HepG2 (cell line): Measurements from ENCODE around the gene KLHL11. TPM values are rescaled to one million over a fixed set of nuclear protein-coding genes. Genes with fewer than 3 reads are reported as not detected.

Experiments
- ATF3 ChIP-seq: sonication (generic); formaldehyde crosslinking; IDR thresholded peaks from 2 replicates; pipeline ENCODE4 v1.4.0; 2020; ENCODE audit warnings: missing genetic modification reagents
- DPF2 ChIP-seq: sonication (generic); formaldehyde crosslinking; IDR thresholded peaks from 2 replicates; pipeline ENCODE4 v1.4.0; 2020; ENCODE audit warnings: mild to moderate bottlenecking, low read depth, missing genetic modification reagents, borderline replicate concordance
- DRAP1 ChIP-seq: IDR thresholded peaks from 2 replicates; pipeline ENCODE4 v1.6.1; 2016; ENCODE audit warnings: missing genetic modification reagents, missing compliant biosample characterization
- ETV5 ChIP-seq: IDR thresholded peaks from 2 replicates; pipeline ENCODE4 v1.6.1; 2018; ENCODE audit warnings: missing biosample characterization, missing genetic modification reagents, inconsistent platforms, borderline replicate concordance
- HIC2 ChIP-seq: sonication (generic); formaldehyde crosslinking; IDR thresholded peaks from 2 replicates; pipeline ENCODE4 v1.9.0; 2022; ENCODE audit warnings: low read depth, missing genetic modification reagents
- HNF1B ChIP-seq: sonication (generic); formaldehyde crosslinking; IDR thresholded peaks from 2 replicates; pipeline ENCODE4 v1.5.1; 2020; ENCODE audit warnings: mild to moderate bottlenecking, moderate library complexity, missing genetic modification reagents
- HNRNPH1 ChIP-seq: fragments of 200-400 bp; formaldehyde crosslinking; optimal IDR thresholded peaks from 2 replicates; pipeline ENCODE3; 2017; ENCODE audit warnings: mild to moderate bottlenecking, low read depth, low read length
- HOXA7 ChIP-seq: sonication (generic); formaldehyde crosslinking; IDR thresholded peaks from 2 replicates; pipeline ENCODE4 v1.8.1; 2022; ENCODE audit warnings: mild to moderate bottlenecking, missing genetic modification reagents, moderate library complexity
- MIXL1 ChIP-seq: IDR thresholded peaks from 2 replicates; pipeline ENCODE4 v1.6.1; 2016
- MZF1 ChIP-seq: sonication (generic); formaldehyde crosslinking; IDR thresholded peaks from 2 replicates; pipeline ENCODE4 v1.8.1; 2023; ENCODE audit warnings: mild to moderate bottlenecking, missing genetic modification reagents, borderline replicate concordance
- NFIC ChIP-seq: IDR thresholded peaks from 2 replicates; pipeline ENCODE4 v1.6.1; 2012; ENCODE audit warnings: mild to moderate bottlenecking, low read length, inconsistent platforms
- NR2F1 ChIP-seq, 2 experiments: fragments of 450-650 bp in 1 of 2; formaldehyde crosslinking in 1 of 2; IDR thresholded peaks; 2 replicates each; pipeline versions ENCODE4 v1.5.0 to v1.6.1; 2016 to 2020; ENCODE audit warnings: mild to moderate bottlenecking in 1 of 2, missing compliant biosample characterization in 1 of 2, missing genetic modification reagents in 1 of 2, moderate library complexity in 1 of 2
- PLSCR1 ChIP-seq: sonication (generic); formaldehyde crosslinking; IDR thresholded peaks from 2 replicates; pipeline ENCODE4 v1.5.0; 2020; ENCODE audit warnings: missing genetic modification reagents, mild to moderate bottlenecking, borderline replicate concordance
- RNF2 ChIP-seq: fragments of 450-650 bp; conservative IDR thresholded peaks from 2 replicates; pipeline ENCODE4 v1.6.1; 2016; ENCODE audit warnings: low read depth
- SMAD1 ChIP-seq: sonication (generic); formaldehyde crosslinking; IDR thresholded peaks from 2 replicates; pipeline ENCODE4 v1.4.0; 2020; ENCODE audit warnings: missing genetic modification reagents, low read depth, mild to moderate bottlenecking, borderline replicate concordance
- SP4 ChIP-seq: sonication (generic); formaldehyde crosslinking; IDR thresholded peaks from 2 replicates; pipeline ENCODE4 v1.8.1; 2023; ENCODE audit warnings: mild to moderate bottlenecking, missing genetic modification reagents
- SYNCRIP ChIP-seq: fragments of 200-400 bp; formaldehyde crosslinking; IDR thresholded peaks from 2 replicates; pipeline ENCODE4 v1.6.1; 2018; ENCODE audit warnings: mild to moderate bottlenecking, low read depth, low read length; ENCODE audit not compliant: insufficient read depth
- ZBTB34 ChIP-seq: sonication (generic); formaldehyde crosslinking; IDR thresholded peaks from 2 replicates; pipeline ENCODE4 v1.8.0; 2022; ENCODE audit warnings: mild to moderate bottlenecking, missing genetic modification reagents
- ZBTB38 ChIP-seq: sonication (generic); formaldehyde crosslinking; IDR thresholded peaks from 2 replicates; pipeline ENCODE4 v1.5.1; 2020; ENCODE audit warnings: mild to moderate bottlenecking, missing genetic modification reagents
- ZMAT3 ChIP-seq: sonication (generic); formaldehyde crosslinking; conservative IDR thresholded peaks from 2 replicates; pipeline ENCODE4 v1.7.0; 2021; ENCODE audit warnings: missing genetic modification reagents
- ZNF546 ChIP-seq: sonication (generic); formaldehyde crosslinking; conservative IDR thresholded peaks from 2 replicates; pipeline ENCODE4 v1.8.1; 2023; ENCODE audit warnings: mild to moderate bottlenecking, missing genetic modification reagents
- ZNF792 ChIP-seq: IDR thresholded peaks from 2 replicates; pipeline ENCODE4 v1.6.1; 2016
- polyA plus RNA-seq, 8 experiments: library from polyadenylated mRNA; depleted of rRNA in 3 of 8; stranded (reverse) in 7 of 8; unstranded in 1 of 8; fragments of >200 nt; fragmentation: Illumina TruSeq in 4 of 8; extraction: Trizol in 4 of 8; gene quantifications; 2 replicates each; pipeline versions ENCODE4 v1.2.1 to v1.2.3, GENCODE V29; 2011 to 2016; ENCODE audit warnings: low read depth in 4 of 8, missing spikeins in 1 of 8, mixed read lengths in 1 of 8; ENCODE audit not compliant: insufficient read depth in 1 of 8
- total RNA-seq, 5 experiments: library from RNA; depleted of rRNA; stranded (reverse); fragments of >200 nt; fragmentation: Illumina TruSeq; extraction: Trizol; gene quantifications; 2 replicates each; pipeline ENCODE4 v1.2.3, GENCODE V29; 2016; ENCODE audit warnings: low read depth in 1 of 5

The KLHL11 gene
- total and polyA plus RNA-seq, 2 of the 13 experiments (the other 11 are each of a cell fraction or from before 2014, with no cell fraction given), result 7.7 to 27.5 TPM

- no peak for TF ChIP-seq ATF3 (CRISPR knock-in tag)
- TF ChIP-seq SYNCRIP, result no peak
- no peak for TF ChIP-seq ZMAT3
- peak; percentile 37; the same call in 1 of the 2 replicates for TF ChIP-seq NFIC
- peak; percentile 77; the same call in 1 of the 2 replicates for TF ChIP-seq ETV5 (CRISPR knock-in tag)
- no peak for TF ChIP-seq SMAD1 (CRISPR knock-in tag)
- TF ChIP-seq ZBTB38 (CRISPR knock-in tag), result no peak
- no peak for TF ChIP-seq ZNF792 (CRISPR knock-in tag)
- no peak for TF ChIP-seq HOXA7
- TF ChIP-seq HNF1B (CRISPR knock-in tag), result peak; percentile 28; the same call in 1 of the 2 replicates
- TF ChIP-seq ZNF546 (CRISPR knock-in tag), result no peak
- peak in 1 of 2 experiments; percentile 82; a peak in 2 of 4 replicates for TF ChIP-seq NR2F1 (CRISPR knock-in tag; IDR thresholded peaks at IDR 0.05)
- TF ChIP-seq MZF1, result no peak
- TF ChIP-seq DPF2 (CRISPR knock-in tag), result no peak
- TF ChIP-seq DRAP1 (CRISPR knock-in tag), result 0 out of 2 replicates have a peak, but pooled peaks have one; percentile 16
- no peak for TF ChIP-seq SP4 (CRISPR knock-in tag)
- no peak for TF ChIP-seq ZBTB34
- no peak for TF ChIP-seq PLSCR1 (CRISPR knock-in tag)
- no peak for TF ChIP-seq RNF2
- no peak for TF ChIP-seq HIC2 (CRISPR knock-in tag)
- no peak for TF ChIP-seq HNRNPH1
- TF ChIP-seq MIXL1 (CRISPR knock-in tag), result 0 out of 2 replicates have a peak, but pooled peaks have one; percentile 15
Observed at GRCh38 chr17:41891135-41892020, 26.2 kb upstream of the KLHL11 start (continued).
